Right atrium auricular region (tissue), 2 donors: ENCODE results near the gene UGT1A6. TPM values are rescaled to one million over a fixed set of nuclear protein-coding genes. Genes with fewer than 3 reads are reported as not detected.

Source experiments
- DNase-seq: peaks from one replicate; pipeline ENCODE4 v3.0.0-alpha.2; 2019; ENCODE audit warnings: low spot score
- H3K27ac ChIP-seq, 2 donors: fragments of 200-600 bp; sonication (generic); 1 replicate in 1 of 2; 2 replicates in 1 of 2; pipeline ENCODE4 v1.5.1; 2016 to 2019
- H3K27me3 ChIP-seq, 2 donors: fragments of 200-600 bp; sonication (generic); one replicate each; pipeline versions ENCODE4 v1.5.1 to v1.6.0; 2017 to 2019
- H3K36me3 ChIP-seq: fragments of 200-600 bp; sonication (generic); one replicate; pipeline ENCODE4 v1.5.1; 2016
- H3K4me1 ChIP-seq, 2 donors: fragments of 200-600 bp; sonication (generic); one replicate each; pipeline versions ENCODE4 v1.5.1 to v1.6.0; 2017 to 2019
- H3K4me3 ChIP-seq, 2 donors: fragments of 200-600 bp; sonication (generic); 1 replicate in 1 of 2; 2 replicates in 1 of 2; pipeline ENCODE4 v1.5.1; 2017 to 2019; ENCODE audit warnings: mild to moderate bottlenecking in 1 of 2, moderate library complexity in 1 of 2
- H3K9me3 ChIP-seq, 2 donors: fragments of 200-600 bp; sonication (generic); one replicate each; pipeline ENCODE4 v1.5.1; 2019
- CTCF ChIP-seq, 2 donors: fragments of 200-600 bp; sonication (generic); IDR thresholded peaks; one replicate each; pipeline ENCODE4 v1.5.1; 2019; ENCODE audit warnings: antibody characterized with exemption in 2 of 2
- total RNA-seq, 2 donors: library from RNA; depleted of rRNA; stranded (reverse); fragments of >200 nt; gene quantifications; one replicate each; pipeline ENCODE4 v1.1.0, GENCODE V29; 2016

Gene UGT1A6
- total RNA-seq, 2 donors from 2014 or later: not detected

- no peak within 1 kb of the TSS for H3K4me3 ChIP-seq
- no peaks in the 10 kb centered on the region for H3K9me3 ChIP-seq
- DNase-seq: no peak
- no peaks in the 10 kb centered on the region for H3K27me3 ChIP-seq
- H3K36me3 ChIP-seq: no peaks in the 10 kb centered on the region
- H3K4me1 ChIP-seq: no peaks in the 10 kb centered on the region
- no peak within 1 kb of the TSS for H3K27ac ChIP-seq
- no peak for TF ChIP-seq CTCF (IDR thresholded peaks at IDR 0.05)
Measured at GRCh38 chr2:233671290-233672161, 21.2 kb upstream of the UGT1A6 start, which contains the start of gene UGT1A9. Gene UGT1A9 (plus strand): TSS chr2:233671898. CDS start chr2:233671935, 37 bp downstream.

- DNase-seq: no peak
- H3K9me3 ChIP-seq: no peaks in the 10 kb centered on the region
- no peaks in the 10 kb centered on the region for H3K36me3 ChIP-seq
- no peak overlapping the region for H3K27ac ChIP-seq
- TF ChIP-seq CTCF (IDR thresholded peaks at IDR 0.05): no peak
- H3K4me1 ChIP-seq: no peaks in the 10 kb centered on the region
- no peaks in the 10 kb centered on the region for H3K27me3 ChIP-seq
- H3K4me3 ChIP-seq: no peak overlapping the region
Measured at GRCh38 chr2:233672886-233673285, 19.8 kb upstream of the UGT1A6 start.

- no peak for TF ChIP-seq CTCF (IDR thresholded peaks at IDR 0.05)
- DNase-seq: no peak
- H3K4me1 ChIP-seq: no peaks in the 10 kb centered on the region
- H3K4me3 ChIP-seq: no peak overlapping the region
- H3K36me3 ChIP-seq: no peaks in the 10 kb centered on the region
- no peaks in the 10 kb centered on the region for H3K27me3 ChIP-seq
- no peaks in the 10 kb centered on the region for H3K9me3 ChIP-seq
- H3K27ac ChIP-seq: no peak overlapping the region
Measured at GRCh38 chr2:233673896-233674295, 18.8 kb upstream of the UGT1A6 start.

- Histone ChIP-seq H3K27ac (no peak overlapping the region), H3K27me3 (no peaks in the 10 kb centered on the region), H3K36me3 (no peaks in the 10 kb centered on the region), H3K4me3 (no peak overlapping the region), H3K9me3 (no peaks in the 10 kb centered on the region), H3K4me1 (no peaks in the 10 kb centered on the region)
- no peak for TF ChIP-seq CTCF (IDR thresholded peaks at IDR 0.05)
- no peak for DNase-seq
Measured at GRCh38 chr2:233674314-233674713, 18.4 kb upstream of the UGT1A6 start.

GRCh38 chr2:233674995-233675394, 17.7 kb upstream of the UGT1A6 start:
- Histone ChIP-seq H3K4me1 (no peaks in the 10 kb centered on the region), H3K4me3 (no peak overlapping the region), H3K27ac (no peak overlapping the region), H3K27me3 (no peaks in the 10 kb centered on the region), H3K36me3 (no peaks in the 10 kb centered on the region), H3K9me3 (no peaks in the 10 kb centered on the region)
- DNase-seq: no peak
- no peak for TF ChIP-seq CTCF (IDR thresholded peaks at IDR 0.05)
